HG02610 (cell line): Measurements from ENCODE around the gene OBI1.

Experiments used
- ATAC-seq: cut with Tn5 transposase; IDR thresholded peaks from one replicate; pipeline ENCODE4 v1.9.1; 2021; ENCODE audit warnings: mild to moderate bottlenecking, moderate library complexity; ENCODE audit not compliant: unreplicated experiment

OBI1 gene

GRCh38 chr13:78658630-78659449, at the start of gene OBI1:
TSS of gene OBI1 (minus strand) at chr13:78659155. CDS start at chr13:78659120, 35 bp downstream.
- peak; percentile 83 for ATAC-seq

- ATAC-seq = no peak
Measured at GRCh38 chr13:78701383-78701782, 42.4 kb upstream of the OBI1 start.

GRCh38 chr13:78700121-78700910, 41.4 kb upstream of the OBI1 start:
- ATAC-seq = no peak

- ATAC-seq = no peak
Measured at GRCh38 chr13:78689011-78689410, 30.1 kb upstream of the OBI1 start.

GRCh38 chr13:78686461-78686860, 27.5 kb upstream of the OBI1 start:
- ATAC-seq = no peak

- no peak for ATAC-seq
Measured at GRCh38 chr13:78680576-78681350, 21.8 kb upstream of the OBI1 start.

- ATAC-seq = no peak
Measured at GRCh38 chr13:78680115-78680561, 21.2 kb upstream of the OBI1 start.

GRCh38 chr13:78679329-78679728, 20.4 kb upstream of the OBI1 start:
- no peak for ATAC-seq

- no peak for ATAC-seq
Measured at GRCh38 chr13:78675112-78675511, 16.2 kb upstream of the OBI1 start.

GRCh38 chr13:78674638-78675037, 15.7 kb upstream of the OBI1 start:
- no peak for ATAC-seq

- ATAC-seq = no peak
Measured at GRCh38 chr13:78662467-78662866, 3.5 kb upstream of the OBI1 start.

- ATAC-seq = no peak
Measured at GRCh38 chr13:78660495-78660857, 1.5 kb upstream of the OBI1 start.

GRCh38 chr13:78659732-78660494, 958 bp upstream of the OBI1 start:
- peak; percentile 25 for ATAC-seq

GRCh38 chr13:78659450-78659730, 435 bp upstream of the OBI1 start:
- ATAC-seq = no peak

GRCh38 chr13:78657699-78658629, 991 bp downstream of the OBI1 start:
- no peak for ATAC-seq

GRCh38 chr13:78655906-78656305, 3.0 kb downstream of the OBI1 start:
- ATAC-seq = no peak

- ATAC-seq = no peak
Measured at GRCh38 chr13:78655007-78655406, 3.9 kb downstream of the OBI1 start.

- ATAC-seq = no peak
Measured at GRCh38 chr13:78652651-78653050, 6.3 kb downstream of the OBI1 start.

- no peak for ATAC-seq
Measured at GRCh38 chr13:78650717-78651083, 8.3 kb downstream of the OBI1 start.
